Lung (tissue), 12 donors: Measurements from ENCODE around the gene VPS35. TPM values are rescaled to one million over a fixed set of nuclear protein-coding genes. Genes with fewer than 3 reads are reported as not detected.

Experiments used
- ATAC-seq: fragments of 200-7000 bp; cut with Tn5 transposase; one replicate; pipeline ENCODE4 v1.9.1; 2020; ENCODE audit warnings: moderate number of reproducible peaks; ENCODE audit not compliant: insufficient read depth, low FRiP score
- DNase-seq, 3 donors: peaks; one replicate each; pipeline ENCODE4 v3.0.0-alpha.2; 2013 to 2017
- H3K27ac ChIP-seq, 2 donors: one replicate each; pipeline ENCODE4 v1.5.1; 2013; ENCODE audit warnings: mild to moderate bottlenecking in 2 of 2, moderate library complexity in 2 of 2, control low read depth in 1 of 2, inconsistent platforms in 1 of 2, low read depth in 1 of 2, low read length in 1 of 2
- H3K27me3 ChIP-seq, 3 donors: one replicate each; pipeline ENCODE4 v1.5.1; 2013; ENCODE audit warnings: low read length in 2 of 3; ENCODE audit not compliant: control insufficient read depth in 3 of 3, insufficient read depth in 3 of 3
- H3K36me3 ChIP-seq, 4 donors: one replicate each; pipeline ENCODE4 v1.5.1; 2013; ENCODE audit warnings: low read length in 4 of 4, mild to moderate bottlenecking in 1 of 4, moderate library complexity in 1 of 4; ENCODE audit not compliant: control insufficient read depth in 4 of 4, insufficient read depth in 4 of 4
- H3K4me1 ChIP-seq, 5 donors: one replicate each; pipeline ENCODE4 v1.5.1; 2013; ENCODE audit warnings: low read length in 5 of 5, mild to moderate bottlenecking in 2 of 5, moderate library complexity in 1 of 5; ENCODE audit not compliant: control insufficient read depth in 5 of 5, insufficient read depth in 5 of 5
- H3K4me3 ChIP-seq: one replicate; pipeline ENCODE4 v1.5.1; 2013; ENCODE audit warnings: mild to moderate bottlenecking, control low read depth, moderate library complexity
- H3K9ac ChIP-seq, 2 donors: one replicate each; pipeline ENCODE4 v1.5.1; 2013; ENCODE audit warnings: low read length in 2 of 2, control low read depth in 1 of 2; ENCODE audit not compliant: insufficient read depth in 1 of 2
- H3K9me3 ChIP-seq, 4 donors: one replicate each; pipeline ENCODE4 v1.5.1; 2013; ENCODE audit warnings: low read length in 3 of 4, mild to moderate bottlenecking in 1 of 4, moderate library complexity in 1 of 4; ENCODE audit not compliant: control insufficient read depth in 4 of 4, insufficient read depth in 3 of 4
- WGBS, 2 donors: extraction: QIAGEN DNeasy Blood & Tissue Kit; methylation state at CpG; one replicate each; pipeline ENCODE4 v1.1.7; 2013; 5-methylcytosine and 5-hydroxymethylcytosine counted together
- polyA plus RNA-seq, 2 donors: library from polyadenylated mRNA; stranded (reverse); fragments of 200-250 nt; gene quantifications; one replicate each; pipeline ENCODE4 v1.2.1, GENCODE V29; 2013
- total RNA-seq, 2 donors: library from RNA; depleted of rRNA in 1 of 2; stranded (reverse); fragments of >200 nt in 1 of 2; gene quantifications; one replicate each; pipeline ENCODE4 v1.2.1, GENCODE V29; 2014 to 2021
- TF ChIP-seq, protein P1 (sequence below): IDR thresholded peaks from 2 replicates; pipeline ENCODE4 v1.5.1; 2012; ENCODE audit warnings: mild to moderate bottlenecking; ENCODE audit errors: control extremely low read depth, extremely low read depth
- donor health status: control.
- donor health status: control.
- donor health status: Bipolar disorder and iron deficiency.
- donor health status: healthy.
- donor health status: DM: yes; HTN: yes; CAD: no.

VPS35 gene
- total and polyA plus RNA-seq, 4 donors = 16.6 to 104 (median 69.0) TPM

DNA sequence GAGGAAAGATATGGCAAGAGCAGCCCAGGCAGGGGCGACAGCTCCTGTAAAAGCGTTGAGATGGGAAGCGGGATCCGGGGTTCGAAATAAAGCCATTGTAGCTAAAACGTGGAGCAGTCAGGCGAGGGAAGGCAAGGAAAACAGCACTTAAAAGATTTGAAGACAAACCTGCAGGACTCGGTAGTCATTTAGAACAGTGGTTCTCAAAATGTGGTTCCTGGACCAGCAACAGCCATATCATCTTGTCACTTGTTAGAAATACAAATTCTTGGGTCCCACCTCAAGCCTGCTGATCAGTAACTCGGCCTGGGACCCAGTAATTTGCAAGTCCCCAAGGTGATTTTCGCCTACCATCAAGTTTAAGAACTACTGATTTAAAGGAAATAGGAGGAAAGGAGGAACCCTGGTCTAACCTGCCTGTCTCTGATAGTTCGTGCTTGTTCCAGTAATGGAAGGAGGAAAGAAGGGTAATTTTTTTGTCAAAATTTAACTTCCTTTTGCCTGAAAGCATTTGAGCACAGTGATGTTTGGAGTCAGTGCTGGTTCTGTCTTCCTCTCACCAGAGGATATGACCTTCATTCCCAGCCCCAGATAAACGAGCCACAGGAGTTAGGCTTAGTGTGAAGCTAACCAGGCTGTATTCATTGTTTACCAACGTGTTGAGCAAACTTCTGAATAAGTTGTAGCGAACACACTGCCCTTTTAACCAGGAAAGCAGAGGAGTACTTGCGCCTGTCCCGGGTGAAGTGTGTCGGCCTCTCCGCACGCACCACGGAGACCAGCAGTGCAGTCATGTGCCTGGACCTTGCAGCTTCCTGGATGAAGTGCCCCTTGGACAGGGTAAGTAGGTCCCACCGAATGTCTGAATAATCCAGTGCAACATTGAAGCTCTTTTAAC lies 1.6 kb upstream of the VPS35 start:
- DNase-seq (peak in 2 of 3 donors; percentile 17 to 25), ATAC-seq (no peak)
- Histone ChIP-seq H3K36me3 (peaks cover 0 to 9% (median 1%) of the 10 kb centered on the region in 4 donors), H3K4me1 (peaks cover 9 to 35% (median 11%) of the 10 kb centered on the region in 5 donors), H3K9me3 (no peaks in the 10 kb centered on the region), H3K27ac (peak overlapping the region in 1 of 2 donors; percentile 92), H3K4me3 (no peak overlapping the region), H3K27me3 (no peaks in the 10 kb centered on the region), H3K9ac (peak overlapping the region; percentile 41 to 77)
- TF ChIP-seq, protein P1, sequence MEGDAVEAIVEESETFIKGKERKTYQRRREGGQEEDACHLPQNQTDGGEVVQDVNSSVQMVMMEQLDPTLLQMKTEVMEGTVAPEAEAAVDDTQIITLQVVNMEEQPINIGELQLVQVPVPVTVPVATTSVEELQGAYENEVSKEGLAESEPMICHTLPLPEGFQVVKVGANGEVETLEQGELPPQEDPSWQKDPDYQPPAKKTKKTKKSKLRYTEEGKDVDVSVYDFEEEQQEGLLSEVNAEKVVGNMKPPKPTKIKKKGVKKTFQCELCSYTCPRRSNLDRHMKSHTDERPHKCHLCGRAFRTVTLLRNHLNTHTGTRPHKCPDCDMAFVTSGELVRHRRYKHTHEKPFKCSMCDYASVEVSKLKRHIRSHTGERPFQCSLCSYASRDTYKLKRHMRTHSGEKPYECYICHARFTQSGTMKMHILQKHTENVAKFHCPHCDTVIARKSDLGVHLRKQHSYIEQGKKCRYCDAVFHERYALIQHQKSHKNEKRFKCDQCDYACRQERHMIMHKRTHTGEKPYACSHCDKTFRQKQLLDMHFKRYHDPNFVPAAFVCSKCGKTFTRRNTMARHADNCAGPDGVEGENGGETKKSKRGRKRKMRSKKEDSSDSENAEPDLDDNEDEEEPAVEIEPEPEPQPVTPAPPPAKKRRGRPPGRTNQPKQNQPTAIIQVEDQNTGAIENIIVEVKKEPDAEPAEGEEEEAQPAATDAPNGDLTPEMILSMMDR = no peak
- WGBS, 2 donors = 15 to 17% methylated on average over 21 of the region's 21 CpGs

DNA sequence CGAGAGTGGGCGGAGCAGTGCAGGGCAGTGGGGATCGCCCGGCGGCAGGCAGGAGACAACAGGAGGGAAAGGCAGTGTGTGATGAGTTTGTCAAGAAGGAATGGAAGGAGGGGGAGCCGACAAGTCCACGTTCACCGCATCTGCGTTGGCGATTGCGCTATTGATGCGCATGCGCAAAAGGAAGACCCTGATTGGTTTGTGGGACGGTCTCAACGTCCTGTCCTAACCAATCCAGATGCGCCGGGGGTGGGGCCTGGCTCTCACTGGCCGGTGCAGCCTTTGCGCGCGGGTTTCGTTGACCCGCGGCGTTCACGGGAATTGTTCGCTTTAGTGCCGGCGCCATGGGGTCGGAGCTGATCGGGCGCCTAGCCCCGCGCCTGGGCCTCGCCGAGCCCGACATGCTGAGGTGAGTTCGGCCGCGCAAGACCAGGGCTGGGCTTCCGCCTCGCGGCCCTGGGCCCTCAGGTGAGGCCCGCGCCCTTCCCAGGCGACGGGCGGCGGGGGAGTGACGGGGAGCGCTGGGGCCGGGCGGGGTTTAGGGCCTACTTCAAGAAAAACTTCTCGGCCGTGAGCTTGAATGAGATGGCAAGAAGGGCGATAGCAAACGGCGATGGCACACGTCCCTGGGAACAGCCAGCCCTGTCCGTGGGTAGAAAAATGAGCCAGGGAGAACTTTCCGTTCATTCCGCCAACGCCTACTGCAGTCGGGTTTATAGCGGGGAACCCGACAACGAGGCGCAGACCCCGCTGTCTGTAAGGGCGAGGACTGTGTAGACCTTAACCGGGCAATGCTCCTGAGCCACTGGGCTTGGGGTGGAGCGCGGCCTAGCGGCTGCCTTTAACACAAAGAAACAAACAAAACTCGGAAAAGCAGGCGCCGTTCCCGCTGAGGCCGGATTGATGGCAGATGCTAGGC lies 645 bp upstream of the VPS35 start, which contains the start of gene ORC6:
ORC6 (plus strand) TSS at position 295 of the 916 bp plus-strand sequence; CDS start at position 342, 47 bp downstream.
- TF ChIP-seq, protein P1 = no peak
- Histone ChIP-seq H3K9me3 (no peaks in the 10 kb centered on the region), H3K27ac (peak within 1 kb of the TSS; percentile 80 to 94), H3K4me3 (peak within 1 kb of the TSS; percentile 96), H3K9ac (peak within 1 kb of the TSS; percentile 92 to 97), H3K27me3 (no peaks in the 10 kb centered on the region), H3K36me3 (peaks cover 0 to 9% (median 1%) of the 10 kb centered on the region in 4 donors), H3K4me1 (peaks cover 9 to 35% (median 11%) of the 10 kb centered on the region in 5 donors)
- peak; percentile 93 for ATAC-seq
- peak; percentile 98 to 99 (median 98) for DNase-seq
- 0 to 1% methylated on average over 69 to 79 of the region's 79 CpGs for WGBS, 2 donors

DNA sequence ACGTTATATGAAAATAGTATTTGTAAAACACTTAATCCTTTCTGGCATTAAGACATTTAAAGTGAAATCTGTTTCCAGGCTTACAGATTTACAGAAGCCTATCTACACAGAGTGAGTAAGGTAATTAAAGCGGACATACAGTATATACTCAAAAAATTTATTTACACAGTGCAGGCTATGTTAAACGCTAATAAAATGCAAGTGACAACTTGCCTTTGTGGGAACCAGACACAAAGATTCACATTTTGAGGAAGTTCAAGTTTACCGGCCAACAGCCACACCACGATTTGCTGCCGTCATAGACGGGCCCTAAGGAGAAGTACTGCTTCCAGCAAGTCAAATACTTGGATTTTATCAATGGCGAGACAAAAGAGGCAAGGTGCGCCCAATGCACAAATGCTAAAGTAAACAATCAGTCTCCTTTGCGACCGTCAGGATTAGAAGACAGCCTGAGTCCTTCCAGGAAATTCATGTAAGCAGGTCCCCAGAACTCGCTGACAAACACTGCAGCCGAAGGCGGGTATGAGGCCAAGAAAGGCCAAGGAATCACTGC lies 801 bp downstream of the VPS35 start:
- WGBS, 2 donors = 2% methylated on average over 14 of the region's 14 CpGs
- DNase-seq = peak; percentile 34 to 59 (median 52)
- Histone ChIP-seq H3K4me1 (peaks cover 9 to 35% (median 11%) of the 10 kb centered on the region in 5 donors), H3K27ac (peak overlapping the region; percentile 80 to 94), H3K4me3 (peak overlapping the region; percentile 96), H3K27me3 (no peaks in the 10 kb centered on the region), H3K9me3 (no peaks in the 10 kb centered on the region), H3K9ac (peak overlapping the region; percentile 26 to 92), H3K36me3 (peaks cover 0 to 5% (median 0%) of the 10 kb centered on the region in 4 donors)
- TF ChIP-seq, protein P1 = no peak
- no peak for ATAC-seq
